HG03196 (cell line): ENCODE results near the gene FCRL6.

Source experiments
- ATAC-seq: cut with Tn5 transposase; IDR thresholded peaks from one replicate; pipeline ENCODE4 v1.9.1; 2021; ENCODE audit not compliant: unreplicated experiment

The FCRL6 gene

DNA sequence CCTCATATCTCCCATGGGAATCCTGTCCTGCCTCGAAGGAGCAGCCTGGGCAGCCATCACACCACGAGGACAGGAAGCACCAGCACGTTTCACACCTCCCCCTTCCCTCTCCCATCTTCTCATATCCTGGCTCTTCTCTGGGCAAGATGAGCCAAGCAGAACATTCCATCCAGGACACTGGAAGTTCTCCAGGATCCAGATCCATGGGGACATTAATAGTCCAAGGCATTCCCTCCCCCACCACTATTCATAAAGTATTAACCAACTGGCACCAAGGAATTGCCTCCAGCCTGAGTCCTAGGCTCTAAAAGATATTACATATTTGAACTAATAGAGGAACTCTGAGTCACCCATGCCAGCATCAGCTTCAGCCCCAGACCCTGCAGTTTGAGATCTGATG, 33.2 kb downstream of the FCRL6 start:
- no peak for ATAC-seq

DNA sequence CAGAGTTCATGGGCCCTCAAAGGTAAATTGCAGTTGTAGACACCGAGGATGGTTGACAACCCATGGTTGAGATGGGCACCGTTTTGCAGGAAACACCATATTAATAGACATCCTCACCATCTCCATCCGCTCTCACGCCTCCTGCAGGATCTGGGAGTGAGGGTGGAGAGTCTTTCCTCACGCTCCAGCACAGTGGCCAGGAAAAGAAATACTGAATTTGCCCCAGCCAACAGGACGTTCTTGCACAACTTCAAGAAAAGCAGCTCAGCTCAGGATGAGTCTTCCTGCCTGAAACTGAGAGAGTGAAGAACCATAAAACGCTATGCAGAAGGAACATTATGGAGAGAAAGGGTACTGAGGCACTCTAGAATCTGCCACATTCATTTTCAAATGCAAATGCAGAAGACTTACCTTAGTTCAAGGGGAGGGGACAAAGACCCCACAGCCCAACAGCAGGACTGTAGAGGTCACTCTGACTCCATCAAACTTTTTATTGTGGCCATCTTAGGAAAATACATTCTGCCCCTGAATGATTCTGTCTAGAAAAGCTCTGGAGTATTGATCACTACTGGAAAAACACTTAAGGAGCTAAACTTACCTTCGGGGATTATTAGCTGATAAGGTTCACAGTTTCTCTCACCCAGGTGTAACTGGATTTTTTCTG, 33.8 kb downstream of the FCRL6 start:
- ATAC-seq: no peak

DNA sequence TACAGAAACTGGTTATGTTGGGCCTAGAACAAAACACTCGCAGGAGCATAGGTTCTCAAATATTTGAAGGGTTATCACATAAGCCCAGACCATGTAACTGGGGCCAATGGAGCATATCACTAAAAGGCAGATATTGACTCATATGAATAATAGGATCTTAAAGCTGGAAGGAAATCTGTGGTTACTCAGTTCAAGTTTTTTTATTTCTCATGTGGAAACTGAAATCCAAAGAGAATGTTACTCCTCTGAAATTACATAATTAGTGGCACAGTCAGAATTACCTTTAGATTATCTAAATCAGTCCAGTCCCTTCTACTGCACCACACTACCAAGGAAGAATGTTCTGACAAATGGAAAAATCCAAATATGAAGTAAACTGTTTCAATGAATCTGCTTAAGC, 36.6 kb downstream of the FCRL6 start:
- ATAC-seq: no peak

DNA sequence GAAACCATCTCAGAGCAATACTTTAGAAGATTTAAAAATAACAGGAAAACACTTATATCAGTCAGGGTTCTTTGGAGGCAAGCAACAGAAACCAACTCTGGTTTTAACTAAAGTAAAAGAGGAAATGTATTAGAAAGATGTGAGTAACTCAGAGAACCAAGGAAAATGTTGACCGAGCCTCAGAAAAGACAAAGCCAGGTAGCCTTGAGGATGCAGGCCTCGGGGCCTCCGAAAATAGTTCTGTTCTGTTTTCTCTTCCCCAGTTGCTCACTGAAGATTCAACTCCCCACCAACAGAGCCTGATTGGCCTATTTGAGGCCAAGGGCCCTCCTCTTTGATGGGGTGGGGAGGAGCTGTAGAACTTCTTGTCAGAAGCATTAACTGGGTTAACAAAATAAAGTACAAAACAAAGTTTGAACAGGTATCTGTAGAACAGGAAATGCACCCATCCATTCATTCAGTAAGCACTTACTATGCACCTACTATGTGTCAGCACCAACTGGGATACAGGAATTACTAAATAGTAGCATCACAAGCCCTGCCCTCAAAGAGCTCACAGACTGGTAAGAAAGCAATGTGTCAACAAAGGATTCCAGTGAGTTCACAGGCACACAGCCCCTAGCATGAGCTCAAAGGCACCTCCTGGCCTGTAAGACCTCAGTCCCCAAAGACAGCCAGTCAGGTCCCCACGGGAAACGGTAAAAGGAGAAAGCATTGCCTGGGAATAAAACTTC, 37.1 kb downstream of the FCRL6 start:
- peak; percentile 53 for ATAC-seq

DNA sequence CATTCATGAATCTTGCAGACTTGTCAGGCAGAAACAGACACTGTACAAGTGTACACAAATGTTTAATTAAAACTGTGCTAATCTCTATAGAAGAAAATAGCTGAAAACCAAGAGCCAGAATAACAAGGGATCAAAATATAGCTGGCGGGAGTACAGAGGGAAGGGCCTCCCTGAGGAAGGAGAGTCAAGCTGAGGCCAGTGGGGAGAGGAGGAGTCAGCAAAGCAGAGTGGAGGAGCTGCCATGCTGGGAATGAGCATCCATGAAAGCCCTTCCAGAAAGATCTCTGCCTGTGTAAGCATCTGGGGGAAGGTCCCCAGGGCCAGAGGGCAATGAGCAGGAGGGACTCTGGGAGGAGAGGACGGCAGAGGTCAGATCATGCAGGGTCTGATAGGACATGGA, 39.6 kb downstream of the FCRL6 start:
- ATAC-seq: no peak

DNA sequence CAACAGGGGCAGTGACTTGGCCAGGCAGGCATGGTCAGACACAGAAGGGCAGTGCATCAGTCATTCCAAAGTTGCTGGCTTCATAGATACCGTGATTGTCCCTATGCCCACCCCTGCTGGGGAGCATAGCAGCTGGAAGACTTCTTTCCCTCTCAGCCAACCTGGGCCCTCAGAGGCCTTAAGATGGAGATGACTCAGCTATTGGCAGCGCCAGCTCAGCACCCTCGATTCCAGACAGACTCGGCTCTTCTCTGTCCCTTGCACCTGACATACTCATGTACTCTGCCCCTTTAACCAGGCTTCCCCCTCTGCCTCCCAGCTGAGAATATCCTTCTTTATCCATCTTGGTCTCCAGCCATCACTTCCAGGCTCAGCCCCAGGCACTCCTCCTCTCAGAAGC, 41.3 kb downstream of the FCRL6 start:
- ATAC-seq: no peak

DNA sequence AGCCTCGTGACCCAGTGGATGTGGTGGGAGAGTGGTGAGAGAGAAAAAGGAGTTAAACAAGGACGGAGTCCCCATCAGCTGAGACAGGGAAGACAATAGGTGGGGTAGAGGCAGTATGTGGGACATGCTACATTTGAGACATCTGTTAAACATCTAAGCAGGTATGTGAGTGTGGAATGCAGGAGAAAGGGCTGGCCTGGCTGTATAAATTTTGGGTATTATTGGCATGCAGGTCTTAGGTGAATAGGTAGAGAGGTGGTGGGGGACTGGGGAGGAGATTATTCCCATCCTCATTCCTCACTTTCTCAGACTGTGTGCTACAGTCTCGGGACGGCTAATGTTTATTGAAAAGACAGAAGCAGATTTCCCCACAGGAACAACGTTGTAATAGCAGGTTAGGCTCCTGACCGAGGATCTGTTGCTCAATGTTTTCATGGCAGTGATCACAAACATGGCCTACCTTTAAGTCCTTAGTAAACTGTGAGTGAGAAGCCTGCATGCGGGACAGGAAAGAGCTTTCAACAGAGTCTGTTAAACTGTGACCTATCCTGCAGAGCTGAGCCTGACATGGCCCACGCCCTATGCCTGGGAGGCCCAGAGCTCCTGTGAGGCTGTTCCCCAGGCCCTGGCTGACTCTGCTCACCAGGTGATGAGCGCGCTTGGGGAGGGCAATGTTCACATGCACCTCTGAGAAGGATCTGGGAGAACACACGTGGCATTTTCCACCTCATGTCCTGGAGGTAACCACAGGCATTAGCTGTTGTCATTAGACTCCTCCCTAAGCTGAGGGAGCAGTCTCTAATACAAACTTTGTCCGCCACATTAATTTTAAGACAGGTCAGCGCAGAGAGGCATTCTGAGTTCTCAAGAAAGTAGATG, 43.8 kb downstream of the FCRL6 start:
- ATAC-seq: no peak

DNA sequence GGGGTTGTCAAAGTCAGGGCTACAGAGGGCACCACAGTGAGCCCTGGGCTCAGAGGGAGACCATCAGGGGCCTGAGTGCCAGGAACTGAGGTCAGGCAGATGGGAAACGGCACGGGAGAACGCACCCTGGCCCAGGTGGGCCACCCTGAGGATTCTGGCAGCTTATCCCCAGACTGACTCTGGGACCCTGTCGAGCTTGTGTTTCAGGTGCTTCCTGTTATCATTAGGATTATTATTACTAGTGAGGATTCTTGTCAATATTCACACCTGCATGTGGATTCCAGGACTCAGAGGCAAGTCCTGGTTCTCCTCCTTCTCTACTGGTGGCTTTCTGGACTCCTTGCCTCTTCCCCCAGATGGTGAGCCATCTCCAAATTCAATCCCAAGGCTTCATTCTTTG, 45.1 kb downstream of the FCRL6 start:
- no peak for ATAC-seq

DNA sequence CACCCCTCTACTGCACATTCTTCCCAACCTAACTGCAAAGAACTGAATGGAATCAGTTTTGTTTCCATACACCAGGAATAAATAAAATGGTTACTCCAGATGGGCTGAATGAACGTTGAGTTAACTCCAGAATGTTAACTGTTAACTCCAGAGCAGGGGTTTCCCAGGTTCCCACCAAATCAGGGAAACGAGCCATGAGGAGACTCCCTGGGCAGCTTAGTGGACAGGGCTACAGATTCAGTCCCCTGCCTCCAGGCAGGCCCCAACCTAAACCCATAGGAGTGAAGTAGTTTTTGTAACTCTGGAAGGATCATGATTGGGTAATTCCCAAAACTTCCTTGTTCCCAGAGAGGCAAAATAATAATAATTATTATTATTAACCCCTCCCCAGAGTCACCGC, 46.2 kb downstream of the FCRL6 start:
- no peak for ATAC-seq

DNA sequence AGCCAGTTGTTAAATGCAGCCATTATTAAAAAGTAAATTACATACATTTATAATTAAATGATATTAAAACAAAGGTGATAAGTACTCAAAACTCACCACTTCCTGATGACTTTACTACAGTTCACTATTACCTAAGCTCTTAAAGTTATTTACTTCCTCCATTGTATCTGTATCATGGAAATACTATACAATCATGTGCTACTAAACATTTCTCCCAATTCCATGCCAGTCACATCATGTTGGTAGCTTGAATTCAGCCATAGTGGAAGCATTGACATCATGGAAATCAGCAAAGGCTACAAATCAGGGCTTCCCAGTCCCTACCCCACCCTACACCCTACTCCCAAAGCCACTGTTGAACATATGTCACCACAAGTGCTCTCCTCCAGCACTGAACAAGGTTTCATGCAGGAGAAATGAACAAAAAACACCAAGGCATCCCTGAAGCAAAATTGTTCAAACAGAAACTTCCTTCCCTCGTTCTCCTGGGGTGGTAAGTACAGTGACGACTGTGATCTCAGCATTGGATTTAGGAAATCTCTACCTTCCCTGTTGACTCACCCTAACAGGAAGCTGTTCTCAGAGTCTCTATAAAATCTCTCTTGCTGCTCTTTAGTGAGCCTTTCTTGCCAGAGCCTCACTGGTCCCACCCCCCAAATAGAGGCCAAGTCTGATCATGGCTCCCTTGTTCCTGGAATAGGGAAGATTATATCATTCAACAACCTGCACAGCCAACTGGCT, 47.6 kb downstream of the FCRL6 start:
- ATAC-seq: no peak

DNA sequence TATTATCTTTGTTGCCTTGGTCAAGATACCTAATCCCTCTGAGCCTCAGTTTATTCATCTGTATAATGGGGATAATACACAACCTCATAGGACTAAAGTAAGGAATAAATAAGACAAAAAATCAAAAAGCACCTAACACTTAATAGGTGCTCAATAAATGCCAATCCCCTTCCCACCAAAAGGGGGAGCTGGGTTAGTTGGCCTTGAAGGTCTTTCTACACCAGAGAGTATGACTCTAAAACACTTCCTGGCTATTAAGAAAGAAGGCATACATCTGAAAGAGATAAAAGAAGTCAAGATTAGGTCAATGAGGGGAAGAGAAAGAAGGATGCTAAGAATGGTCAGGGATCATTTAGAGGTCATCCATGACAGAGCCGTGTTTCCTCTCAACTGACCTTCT, 49.2 kb downstream of the FCRL6 start:
- ATAC-seq: no peak

DNA sequence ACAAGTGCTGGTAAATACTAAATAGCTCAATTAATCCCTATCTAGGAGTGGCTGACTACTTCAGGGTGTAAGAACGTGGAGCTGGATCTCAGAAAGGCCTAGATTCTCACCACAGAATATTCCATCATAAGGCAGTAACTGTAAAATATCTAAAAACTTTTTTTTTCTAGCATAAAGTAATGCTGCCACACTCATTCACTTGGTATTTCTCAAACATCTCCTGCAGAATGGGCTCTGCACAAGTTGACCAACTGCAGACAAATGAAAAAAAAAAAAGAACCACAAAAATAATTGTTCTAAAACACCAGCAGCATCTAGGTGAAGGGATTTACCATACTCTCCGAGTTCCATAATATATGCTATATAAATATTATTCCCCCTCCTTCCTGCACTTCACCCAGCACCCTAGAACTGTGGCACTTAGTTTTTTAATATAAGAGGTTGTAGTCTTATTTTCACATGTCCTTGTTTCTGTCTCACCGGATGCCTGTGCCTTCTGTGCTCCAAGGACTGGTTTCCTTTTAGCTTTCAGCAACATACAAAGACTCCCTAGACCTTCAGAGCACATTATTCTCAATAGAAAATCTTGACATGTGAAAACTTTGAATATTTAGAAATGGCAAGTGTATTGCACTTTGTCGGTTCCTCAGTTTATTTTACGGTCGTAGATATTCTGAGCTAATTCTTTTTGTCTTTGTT, 51.4 kb downstream of the FCRL6 start:
- no peak for ATAC-seq

DNA sequence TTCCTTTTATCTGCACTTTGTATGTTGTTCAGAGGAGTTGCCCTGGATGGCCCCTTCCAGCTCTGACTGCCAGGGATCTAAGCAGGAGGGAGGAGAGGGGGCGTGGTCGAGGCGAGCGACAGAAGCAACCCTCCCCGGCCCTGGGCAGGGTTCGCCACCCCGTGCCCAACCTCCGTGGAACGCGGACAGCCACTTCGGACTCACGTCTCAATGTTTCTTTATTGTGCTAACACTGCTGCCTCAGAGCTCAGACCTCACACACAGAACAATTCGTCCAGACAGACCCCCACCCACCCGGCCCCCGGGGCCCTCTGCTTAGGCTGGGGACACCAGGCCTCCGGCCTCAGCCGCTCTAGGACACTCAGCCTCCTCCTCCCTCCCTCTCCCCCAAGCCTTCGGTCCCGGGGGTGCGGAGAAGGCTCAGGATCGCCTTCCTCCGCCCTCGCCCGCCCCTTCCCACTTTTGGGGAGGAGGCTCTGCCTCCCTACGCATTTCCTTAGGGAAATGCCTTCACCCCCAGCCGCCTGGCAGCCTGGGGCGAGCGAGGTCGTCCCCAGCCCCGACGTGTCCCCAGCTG, 52.0 kb downstream of the FCRL6 start:
- ATAC-seq: no peak

DNA sequence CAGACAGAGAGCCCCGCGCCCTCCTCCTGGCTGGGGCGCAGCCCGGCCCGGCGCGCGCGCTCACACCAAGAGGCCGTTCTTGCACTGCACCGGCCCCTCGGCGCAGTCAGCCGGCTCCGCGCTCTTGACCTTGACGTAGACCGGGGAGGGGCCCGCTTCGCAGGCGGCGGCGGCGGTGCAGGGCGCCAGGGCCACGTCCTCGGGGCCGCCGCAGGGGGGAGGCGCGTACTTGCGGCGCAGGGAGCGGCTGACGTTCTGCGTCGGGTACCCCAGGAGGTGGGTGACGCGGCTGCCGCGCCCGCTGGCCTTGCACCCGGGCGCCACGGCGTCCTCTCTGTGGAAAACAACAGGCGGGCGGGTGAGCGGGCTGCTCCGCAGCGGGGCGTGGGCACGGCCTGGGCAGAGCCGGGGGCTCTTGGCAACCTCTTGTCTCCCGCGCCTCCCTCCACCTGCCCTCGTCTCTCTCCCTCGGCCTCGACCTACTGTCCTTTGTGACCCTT, 52.6 kb downstream of the FCRL6 start:
- peak; percentile 57 for ATAC-seq

DNA sequence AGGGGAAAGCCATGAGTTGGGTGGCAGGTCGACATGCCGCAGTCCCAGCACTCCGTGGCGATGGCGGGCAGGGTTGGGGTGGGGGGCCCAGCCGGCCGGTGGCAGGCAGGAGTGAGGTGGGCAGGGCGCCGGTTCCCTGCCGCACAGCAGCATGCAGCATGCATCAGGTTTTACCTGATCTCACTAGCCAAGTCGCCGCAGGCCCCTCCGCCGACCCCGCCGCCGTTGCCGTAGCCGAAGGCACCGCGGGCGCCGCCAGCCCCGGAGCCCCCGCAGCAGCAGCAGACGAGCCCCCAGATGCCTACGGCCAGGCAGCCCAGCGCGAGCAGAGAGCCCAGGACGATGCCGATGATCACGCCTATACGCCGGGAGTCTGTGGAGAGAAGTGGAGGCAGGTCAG, 53.5 kb downstream of the FCRL6 start:
- no peak for ATAC-seq

DNA sequence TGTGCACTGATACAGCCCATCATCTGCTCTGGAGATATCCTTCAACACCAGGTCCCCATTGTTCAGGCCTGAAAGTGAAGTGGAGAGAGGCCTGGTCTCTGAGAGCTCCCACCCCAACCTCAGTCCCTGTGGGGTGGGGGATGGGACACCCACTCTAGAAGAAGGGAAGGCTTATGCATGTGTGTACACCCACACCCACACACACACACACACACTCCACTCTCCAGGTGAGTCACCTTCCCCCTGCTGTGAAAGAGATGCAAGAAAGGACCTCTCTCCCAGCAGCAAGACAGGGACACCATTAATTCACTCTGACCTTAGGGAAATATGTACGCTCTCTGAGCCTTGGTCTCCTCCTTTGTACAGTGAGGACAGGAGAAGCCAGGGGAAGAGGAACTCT, 54.4 kb downstream of the FCRL6 start:
- ATAC-seq: no peak

DNA sequence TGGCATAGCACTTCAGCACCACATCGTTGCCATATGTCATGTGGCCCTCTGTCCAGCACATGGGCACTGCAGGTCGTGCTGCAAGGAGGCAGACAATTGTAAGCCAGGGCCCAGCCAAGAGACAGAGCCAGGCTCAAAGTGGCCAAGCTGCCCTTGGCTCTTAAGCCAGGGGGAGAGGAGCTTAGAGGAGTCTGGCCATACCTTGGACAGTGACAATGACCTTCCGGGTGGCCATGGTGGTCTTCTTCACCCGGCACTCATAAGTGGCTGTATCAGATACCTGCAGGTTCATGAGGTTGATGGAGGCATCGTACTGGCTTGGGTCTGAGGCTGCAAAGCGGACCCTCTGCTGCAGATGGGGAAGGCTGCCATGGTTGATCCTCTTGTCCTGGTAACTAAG, 55.7 kb downstream of the FCRL6 start:
- no peak for ATAC-seq

DNA sequence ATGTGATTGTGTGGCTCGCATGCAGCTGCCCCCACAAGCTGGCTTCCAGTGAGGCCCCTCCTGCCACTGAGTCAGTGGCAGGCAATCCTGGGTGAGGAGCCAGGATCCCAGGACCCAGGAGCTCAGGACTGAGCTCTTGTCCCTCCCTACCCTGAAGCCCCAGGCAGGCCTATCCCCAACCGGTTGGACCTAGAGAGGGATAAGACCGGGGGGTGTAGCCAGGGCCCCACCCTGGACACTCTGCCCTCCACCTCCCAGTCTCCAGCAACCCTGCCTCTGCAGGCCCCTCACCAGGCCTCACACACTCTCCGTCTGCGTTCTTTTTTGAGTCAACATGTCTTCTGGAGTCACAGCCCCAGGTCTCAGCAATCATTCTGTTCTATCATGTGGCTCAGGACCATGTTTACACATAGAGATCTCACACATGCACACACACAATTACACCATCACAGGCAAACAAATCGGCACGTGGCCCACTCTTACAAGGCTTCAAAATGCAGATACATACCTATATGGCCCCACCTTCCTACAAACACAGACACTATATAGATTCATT, 57.7 kb downstream of the FCRL6 start:
- no peak for ATAC-seq

DNA sequence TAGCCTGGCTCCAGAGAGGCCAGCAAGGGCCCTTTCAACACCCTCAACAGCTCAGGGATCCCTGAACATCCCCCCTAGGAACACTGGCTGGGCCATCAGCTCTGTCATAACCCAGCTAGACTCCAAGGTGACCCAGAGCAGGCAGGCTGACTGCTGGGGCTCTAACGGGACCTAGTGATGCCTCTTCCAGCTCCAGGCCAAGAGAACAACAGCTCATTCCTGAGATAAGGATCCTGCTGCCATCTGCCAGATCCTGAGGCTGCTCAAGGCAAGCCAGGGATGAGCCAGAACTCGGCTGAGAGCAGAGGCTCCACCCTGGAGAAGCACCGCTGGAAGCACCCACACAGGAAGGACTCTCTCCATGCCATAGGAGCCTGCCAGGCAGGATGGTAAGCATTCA, 58.3 kb downstream of the FCRL6 start:
- no peak for ATAC-seq

DNA sequence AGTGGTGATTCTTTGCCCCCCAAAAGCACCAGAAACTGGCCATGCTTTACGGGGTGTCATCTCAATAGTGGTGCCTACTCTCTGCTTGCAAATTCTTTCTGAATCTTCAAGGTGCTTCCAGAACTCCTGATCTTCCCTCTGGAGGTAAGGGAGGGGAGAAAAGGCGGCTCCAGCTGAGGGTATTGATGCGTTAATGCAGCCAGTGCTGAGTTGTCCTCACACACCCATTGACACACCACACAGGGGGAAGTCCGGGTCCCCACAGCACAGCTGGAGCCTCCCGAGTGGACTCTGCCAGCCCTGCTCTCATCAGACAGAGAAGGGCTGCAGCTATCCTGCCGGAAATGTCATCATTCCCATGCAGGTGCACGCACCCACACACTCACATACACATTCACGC, 59.1 kb downstream of the FCRL6 start:
- ATAC-seq: no peak
